PC-3 (cell line): ENCODE measurements around the gene ATG5.

ENCODE experiments used
- EZH2 ChIP-seq: fragments of 300-600 bp; sonication (generic); IDR thresholded peaks from one replicate; pipeline ENCODE4 v1.6.1; 2017; ENCODE audit warnings: antibody characterized with exemption, mild to moderate bottlenecking, low read length; ENCODE audit not compliant: unreplicated experiment
- EZH2phosphoT487 ChIP-seq: fragments of 300-600 bp; sonication (generic); IDR thresholded peaks from 2 replicates; pipeline ENCODE4 v1.6.1; 2018; ENCODE audit warnings: mild to moderate bottlenecking, antibody characterized with exemption, low read length, borderline replicate concordance
- TF ChIP-seq, protein P1 (sequence below): fragments of 300-600 bp; sonication (generic); conservative IDR thresholded peaks from 2 replicates; pipeline ENCODE4 v1.5.1; 2017; ENCODE audit warnings: antibody characterized with exemption, low read depth, mild to moderate bottlenecking, low read length

DNA sequence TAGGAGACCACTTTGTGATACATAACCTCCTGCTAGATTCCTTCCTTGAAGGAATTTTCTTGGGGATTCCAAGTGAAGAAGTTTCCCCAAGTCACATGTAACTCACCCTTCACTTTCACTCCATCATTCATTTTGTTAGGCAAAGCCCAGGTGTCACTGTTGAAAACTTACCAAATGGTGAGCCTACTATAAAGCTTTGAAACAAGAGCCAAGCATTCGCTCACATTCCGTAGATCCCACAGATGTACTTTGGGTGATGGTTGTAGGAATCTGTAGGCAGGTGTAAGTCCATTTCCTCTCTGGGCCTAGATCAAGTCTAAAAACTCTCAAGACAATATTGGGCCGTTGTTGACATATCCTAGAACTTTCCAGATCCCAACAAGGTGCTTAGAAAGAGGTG is 165.4 kb downstream of the ATG5 start:
- TF ChIP-seq, protein P1, sequence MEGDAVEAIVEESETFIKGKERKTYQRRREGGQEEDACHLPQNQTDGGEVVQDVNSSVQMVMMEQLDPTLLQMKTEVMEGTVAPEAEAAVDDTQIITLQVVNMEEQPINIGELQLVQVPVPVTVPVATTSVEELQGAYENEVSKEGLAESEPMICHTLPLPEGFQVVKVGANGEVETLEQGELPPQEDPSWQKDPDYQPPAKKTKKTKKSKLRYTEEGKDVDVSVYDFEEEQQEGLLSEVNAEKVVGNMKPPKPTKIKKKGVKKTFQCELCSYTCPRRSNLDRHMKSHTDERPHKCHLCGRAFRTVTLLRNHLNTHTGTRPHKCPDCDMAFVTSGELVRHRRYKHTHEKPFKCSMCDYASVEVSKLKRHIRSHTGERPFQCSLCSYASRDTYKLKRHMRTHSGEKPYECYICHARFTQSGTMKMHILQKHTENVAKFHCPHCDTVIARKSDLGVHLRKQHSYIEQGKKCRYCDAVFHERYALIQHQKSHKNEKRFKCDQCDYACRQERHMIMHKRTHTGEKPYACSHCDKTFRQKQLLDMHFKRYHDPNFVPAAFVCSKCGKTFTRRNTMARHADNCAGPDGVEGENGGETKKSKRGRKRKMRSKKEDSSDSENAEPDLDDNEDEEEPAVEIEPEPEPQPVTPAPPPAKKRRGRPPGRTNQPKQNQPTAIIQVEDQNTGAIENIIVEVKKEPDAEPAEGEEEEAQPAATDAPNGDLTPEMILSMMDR = no peak
- no peak for TF ChIP-seq EZH2
- no peak for TF ChIP-seq EZH2phosphoT487
